Nephron progenitor cell (in vitro differentiated cells): Measurements from ENCODE around the gene HOXD13.
A peak's percentile ranks its signal among the peaks of the same experiment; 100 is the strongest.

Source experiments
- DNase-seq: peaks from one replicate; pipeline ENCODE4 v3.0.0; 2021
- H3K27ac Mint-ChIP-seq: 2 replicates; pipeline ENCODE4 v1.8.0; 2021; ENCODE audit warnings: mild to moderate bottlenecking, moderate library complexity, mixed read lengths
- H3K27me3 Mint-ChIP-seq: 2 replicates; pipeline ENCODE4 v1.8.0; 2021; ENCODE audit warnings: mild to moderate bottlenecking, low read depth, mixed read lengths; ENCODE audit not compliant: poor library complexity
- H3K36me3 Mint-ChIP-seq: 2 replicates; pipeline ENCODE4 v1.8.0; 2021; ENCODE audit warnings: low read depth, mixed read lengths
- H3K4me1 Mint-ChIP-seq: 2 replicates; pipeline ENCODE4 v1.8.0; 2021; ENCODE audit warnings: mixed read lengths
- H3K4me3 Mint-ChIP-seq: 2 replicates; pipeline ENCODE4 v1.8.0; 2021; ENCODE audit warnings: mild to moderate bottlenecking, moderate library complexity, mixed read lengths
- H3K9me3 Mint-ChIP-seq: 2 replicates; pipeline ENCODE4 v1.8.0; 2021; ENCODE audit warnings: mild to moderate bottlenecking, moderate library complexity, mixed read lengths
- TF ChIP-seq, protein P1 (sequence below): fragments of 200-600 bp; sonication (generic); IDR thresholded peaks from 2 replicates; pipeline ENCODE4 v1.5.0; 2021; ENCODE audit warnings: antibody characterized with exemption

The HOXD13 gene

DNA sequence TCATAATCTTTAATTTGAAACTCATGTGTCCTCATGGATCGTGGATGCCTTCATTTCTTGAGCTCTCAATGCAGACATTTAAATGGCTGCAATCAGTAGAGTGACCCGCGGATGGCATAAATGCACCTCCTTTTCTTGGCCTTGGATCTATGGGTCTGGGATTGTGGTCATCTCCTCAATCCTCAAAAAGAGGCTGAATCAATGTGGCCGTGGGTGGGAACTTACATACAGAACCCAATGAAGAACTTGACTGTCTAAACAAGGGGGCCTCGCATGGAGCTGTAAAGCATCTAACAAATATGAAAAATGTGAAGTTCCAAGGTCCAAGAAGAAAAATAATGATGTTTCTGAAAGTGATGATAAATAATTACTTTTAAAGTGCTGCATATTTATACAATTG, 2.9 kb downstream of the HOXD13 start:
- Mint-ChIP-seq H3K9me3 (peaks cover 6% of the 10 kb centered on the region), H3K4me1 (peaks cover 46% of the 10 kb centered on the region), H3K36me3 (no peaks in the 10 kb centered on the region), H3K4me3 (no peak overlapping the region), H3K27me3 (peaks cover 95% of the 10 kb centered on the region), H3K27ac (no peak overlapping the region)
- no peak for DNase-seq
- TF ChIP-seq, protein P1, sequence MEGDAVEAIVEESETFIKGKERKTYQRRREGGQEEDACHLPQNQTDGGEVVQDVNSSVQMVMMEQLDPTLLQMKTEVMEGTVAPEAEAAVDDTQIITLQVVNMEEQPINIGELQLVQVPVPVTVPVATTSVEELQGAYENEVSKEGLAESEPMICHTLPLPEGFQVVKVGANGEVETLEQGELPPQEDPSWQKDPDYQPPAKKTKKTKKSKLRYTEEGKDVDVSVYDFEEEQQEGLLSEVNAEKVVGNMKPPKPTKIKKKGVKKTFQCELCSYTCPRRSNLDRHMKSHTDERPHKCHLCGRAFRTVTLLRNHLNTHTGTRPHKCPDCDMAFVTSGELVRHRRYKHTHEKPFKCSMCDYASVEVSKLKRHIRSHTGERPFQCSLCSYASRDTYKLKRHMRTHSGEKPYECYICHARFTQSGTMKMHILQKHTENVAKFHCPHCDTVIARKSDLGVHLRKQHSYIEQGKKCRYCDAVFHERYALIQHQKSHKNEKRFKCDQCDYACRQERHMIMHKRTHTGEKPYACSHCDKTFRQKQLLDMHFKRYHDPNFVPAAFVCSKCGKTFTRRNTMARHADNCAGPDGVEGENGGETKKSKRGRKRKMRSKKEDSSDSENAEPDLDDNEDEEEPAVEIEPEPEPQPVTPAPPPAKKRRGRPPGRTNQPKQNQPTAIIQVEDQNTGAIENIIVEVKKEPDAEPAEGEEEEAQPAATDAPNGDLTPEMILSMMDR, result no peak

DNA sequence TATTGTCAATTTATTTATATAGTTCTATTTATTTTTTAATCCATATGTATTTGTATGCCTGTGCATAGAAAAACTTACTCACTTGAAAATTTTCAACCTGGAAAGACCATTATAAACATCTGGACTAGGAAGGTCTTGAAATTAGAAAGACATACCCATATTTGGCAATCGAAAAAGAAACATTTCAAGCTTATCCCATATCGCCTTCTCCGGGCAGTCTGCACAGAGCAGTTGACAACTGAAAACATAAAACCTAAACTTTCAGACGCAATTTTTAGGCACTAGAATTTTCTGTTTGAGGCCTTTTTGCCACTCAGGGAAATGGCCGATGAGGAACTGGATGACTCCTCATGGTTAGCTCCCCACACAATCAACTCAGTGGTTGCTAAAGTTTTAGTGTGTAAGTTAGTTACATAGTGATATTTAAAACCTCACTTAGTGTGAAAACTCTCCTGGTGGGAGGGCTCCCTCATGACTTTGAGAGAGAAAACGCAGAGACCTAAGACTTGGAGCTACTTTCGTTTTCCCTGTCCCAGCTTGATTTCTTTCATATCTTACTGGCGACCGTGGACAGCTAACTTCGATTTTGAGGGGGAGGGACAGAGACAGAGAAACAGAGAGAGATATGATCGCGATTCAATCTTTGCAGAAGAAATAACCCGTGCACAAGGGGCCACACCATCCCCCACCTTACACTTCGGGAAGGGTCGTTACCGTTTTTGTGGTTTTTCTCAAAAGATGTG, 3.9 kb downstream of the HOXD13 start:
- Mint-ChIP-seq H3K4me1 (peaks cover 48% of the 10 kb centered on the region), H3K27me3 (peaks cover 95% of the 10 kb centered on the region), H3K9me3 (peaks cover 6% of the 10 kb centered on the region), H3K4me3 (peak overlapping the region; percentile 54), H3K36me3 (no peaks in the 10 kb centered on the region), H3K27ac (no peak overlapping the region)
- no peak for DNase-seq
- TF ChIP-seq, protein P1, result no peak

DNA sequence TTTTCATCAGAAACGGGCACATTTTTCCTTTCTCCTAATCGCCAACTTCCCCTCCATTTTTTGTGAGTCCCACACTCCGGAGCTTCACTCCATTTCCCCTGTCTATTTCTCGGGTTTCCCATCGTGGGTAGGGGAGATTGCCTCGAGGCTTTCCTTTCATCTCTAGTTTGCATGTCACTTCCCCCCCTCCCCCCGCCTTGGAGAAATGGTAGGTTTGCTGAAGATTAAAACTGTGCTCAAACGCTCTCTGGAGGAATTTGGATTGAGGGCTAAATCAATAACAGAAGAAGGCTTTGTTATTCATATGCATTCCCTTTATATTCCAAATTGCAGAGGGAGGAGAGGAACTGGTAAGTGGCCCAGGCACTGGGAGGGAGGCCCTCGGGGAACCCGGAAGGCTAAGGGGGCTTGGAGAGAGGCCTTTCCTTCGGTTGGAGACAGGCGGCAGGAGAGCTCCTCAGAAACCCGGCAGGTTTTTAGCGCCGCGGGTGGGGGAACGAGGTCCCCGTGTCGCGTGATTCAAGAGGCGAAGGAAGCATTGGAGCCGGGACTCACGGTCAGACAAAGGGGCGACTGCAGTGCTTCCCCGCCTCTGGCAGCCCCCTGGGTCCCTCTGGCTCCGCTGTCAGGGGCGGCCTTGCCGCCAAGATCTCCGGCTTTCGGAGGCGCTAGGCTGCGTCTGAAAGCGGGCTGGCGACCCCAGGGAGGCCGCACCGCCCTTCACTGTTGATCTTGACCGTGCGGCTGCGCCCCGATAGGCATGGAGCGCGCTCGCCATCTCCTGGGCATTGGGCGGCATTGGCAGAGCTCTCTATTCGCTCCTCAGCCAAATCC, 4.7 kb downstream of the HOXD13 start:
- H3K27me3 Mint-ChIP-seq, result peaks cover 95% of the 10 kb centered on the region
- no peaks in the 10 kb centered on the region for H3K36me3 Mint-ChIP-seq
- peaks cover 48% of the 10 kb centered on the region for H3K4me1 Mint-ChIP-seq
- peak; percentile 84 for DNase-seq
- peak overlapping the region; percentile 60 for H3K4me3 Mint-ChIP-seq
- H3K9me3 Mint-ChIP-seq, result peaks cover 6% of the 10 kb centered on the region
- H3K27ac Mint-ChIP-seq, result no peak overlapping the region
- TF ChIP-seq, protein P1, result peak; percentile 90

DNA sequence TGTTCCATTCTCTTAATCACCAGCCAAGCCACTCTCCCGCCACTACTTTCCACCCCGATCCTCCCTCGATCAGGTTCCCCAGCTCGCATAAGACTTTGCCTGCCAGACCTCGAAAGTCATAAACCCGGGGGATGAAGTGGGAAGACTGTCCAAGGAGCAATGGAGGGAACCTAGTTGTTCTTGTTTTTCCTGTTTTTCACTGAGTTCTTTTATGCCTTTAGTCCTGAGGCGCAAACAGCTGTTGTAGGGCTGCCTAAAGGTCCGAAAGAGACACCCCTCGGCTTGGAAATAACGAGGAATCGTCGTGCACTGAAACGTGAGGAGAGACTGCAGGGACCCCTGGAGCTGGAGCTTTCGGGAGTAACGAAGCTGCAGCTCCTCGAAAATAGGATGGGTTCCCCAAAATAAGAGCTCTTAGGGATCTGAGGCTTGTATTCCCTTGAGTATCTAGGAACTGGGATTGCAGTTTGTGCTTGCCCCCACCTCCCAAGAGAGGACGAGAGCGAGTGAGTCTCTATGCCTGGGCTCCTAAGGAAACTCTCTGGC, 5.4 kb downstream of the HOXD13 start:
- TF ChIP-seq, protein P1, result peak; percentile 38
- DNase-seq, result no peak
- H3K4me1 Mint-ChIP-seq, result peaks cover 49% of the 10 kb centered on the region
- peaks cover 6% of the 10 kb centered on the region for H3K9me3 Mint-ChIP-seq
- no peak overlapping the region for H3K27ac Mint-ChIP-seq
- no peaks in the 10 kb centered on the region for H3K36me3 Mint-ChIP-seq
- peak overlapping the region; percentile 60 for H3K4me3 Mint-ChIP-seq
- peaks cover 100% of the 10 kb centered on the region for H3K27me3 Mint-ChIP-seq

DNA sequence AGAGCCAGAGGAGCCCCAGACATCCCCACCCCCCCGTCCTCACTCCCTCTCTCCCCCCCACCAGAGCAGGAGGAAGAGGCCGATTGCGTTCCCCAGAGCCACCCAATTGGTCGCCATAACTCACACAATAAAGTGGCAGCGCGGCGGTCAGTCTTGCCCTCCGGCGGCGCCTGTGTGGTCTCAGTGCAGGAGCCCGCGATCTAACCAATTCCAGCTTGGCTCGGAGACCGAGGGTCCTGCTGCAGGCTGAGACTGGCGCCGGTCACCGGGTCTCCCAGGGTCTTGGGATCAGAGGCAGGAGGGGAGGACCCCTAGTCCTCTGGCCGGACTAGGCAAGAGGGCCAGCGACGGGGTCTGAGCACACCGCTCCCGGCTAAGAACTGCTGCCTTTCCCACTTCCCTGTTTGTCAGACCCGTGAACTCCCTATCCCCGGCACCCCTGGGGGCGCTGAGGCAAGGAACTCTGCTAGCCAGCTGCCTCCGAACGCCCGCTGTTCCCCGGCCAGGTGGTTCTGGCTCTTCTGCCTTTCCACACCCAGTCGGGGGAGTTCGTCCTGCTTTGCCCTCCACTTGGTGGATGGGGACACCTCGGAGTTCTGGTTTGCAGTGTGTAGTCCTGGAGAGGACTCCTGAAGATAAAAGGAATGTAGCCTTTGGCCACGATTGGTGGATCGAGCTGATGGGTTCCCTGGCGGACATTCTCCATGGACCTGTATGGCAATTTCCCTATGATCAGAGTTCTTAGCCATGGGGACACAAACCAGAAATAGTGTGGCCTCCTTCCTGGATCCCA, 6.0 kb downstream of the HOXD13 start:
- peaks cover 100% of the 10 kb centered on the region for H3K27me3 Mint-ChIP-seq
- DNase-seq, result peak; percentile 70
- H3K4me3 Mint-ChIP-seq, result peak overlapping the region; percentile 60
- peaks cover 4% of the 10 kb centered on the region for H3K9me3 Mint-ChIP-seq
- H3K4me1 Mint-ChIP-seq, result peaks cover 45% of the 10 kb centered on the region
- H3K36me3 Mint-ChIP-seq, result no peaks in the 10 kb centered on the region
- TF ChIP-seq, protein P1, result no peak
- H3K27ac Mint-ChIP-seq, result no peak overlapping the region
